Tibial nerve (tissue), 4 donors: ENCODE results near the gene MACF1. TPM values are rescaled to one million over a fixed set of nuclear protein-coding genes. Genes with fewer than 3 reads are reported as not detected.

Experiments used
- DNase-seq, 2 donors: peaks; one replicate each; pipeline ENCODE4 v3.0.0-alpha.2; 2019; ENCODE audit warnings: low spot score in 2 of 2
- H3K27ac ChIP-seq, 4 donors: fragments of 200-600 bp; sonication (generic) in 3 of 4; one replicate each; pipeline ENCODE4 v1.5.1; 2017 to 2019; ENCODE audit warnings: mild to moderate bottlenecking in 1 of 4
- H3K27me3 ChIP-seq, 2 donors: fragments of 200-600 bp; sonication (generic) in 1 of 2; one replicate each; pipeline versions ENCODE4 v1.5.1 to v1.6.0; 2017 to 2019
- H3K36me3 ChIP-seq, 3 donors: fragments of 200-600 bp; sonication (generic); one replicate each; pipeline ENCODE4 v1.5.1; 2018 to 2019
- H3K4me1 ChIP-seq, 4 donors: fragments of 200-600 bp; sonication (generic) in 3 of 4; one replicate each; pipeline ENCODE4 v1.5.1; 2017 to 2019
- H3K4me3 ChIP-seq, 4 donors: fragments of 200-600 bp; sonication (generic) in 3 of 4; one replicate each; pipeline ENCODE4 v1.5.1; 2017 to 2019; ENCODE audit warnings: mild to moderate bottlenecking in 1 of 4, moderate library complexity in 1 of 4
- H3K9me3 ChIP-seq, 4 donors: fragments of 200-600 bp; sonication (generic) in 3 of 4; one replicate each; pipeline ENCODE4 v1.5.1; 2017 to 2019
- EP300 ChIP-seq, 2 donors: sonication (generic); formaldehyde crosslinking; IDR thresholded peaks; one replicate each; pipeline ENCODE4 v1.6.1; 2017; ENCODE audit warnings: antibody characterized with exemption in 2 of 2, mild to moderate bottlenecking in 1 of 2
- POLR2A ChIP-seq, 2 donors: fragments of 450-650 bp; IDR thresholded peaks; one replicate each; pipeline ENCODE4 v1.6.1; 2017; ENCODE audit warnings: antibody characterized with exemption in 2 of 2, mild to moderate bottlenecking in 2 of 2, moderate library complexity in 2 of 2
- WGBS, 2 donors: methylation state at CpG; one replicate each; pipeline ENCODE4 v1.1.5; 2018; 5-methylcytosine and 5-hydroxymethylcytosine counted together
- total RNA-seq, 4 donors: library from RNA; depleted of rRNA; stranded (reverse); fragments of >200 nt; gene quantifications; one replicate each; pipeline ENCODE4 v1.1.0, GENCODE V29; 2016
- TF ChIP-seq, protein P1 (sequence below), 5 experiments: fragments of 200-600 bp in 3 of 5; fragments of 450-650 bp in 2 of 5; sonication (generic) in 3 of 5; IDR thresholded peaks; one replicate each; pipeline ENCODE4 v1.5.1; 2016 to 2019; ENCODE audit warnings: antibody characterized with exemption in 5 of 5, mild to moderate bottlenecking in 3 of 5, moderate library complexity in 2 of 5

MACF1 gene
- total RNA-seq, 4 donors from 2014 or later = 214 to 296 (median 244) TPM

DNA sequence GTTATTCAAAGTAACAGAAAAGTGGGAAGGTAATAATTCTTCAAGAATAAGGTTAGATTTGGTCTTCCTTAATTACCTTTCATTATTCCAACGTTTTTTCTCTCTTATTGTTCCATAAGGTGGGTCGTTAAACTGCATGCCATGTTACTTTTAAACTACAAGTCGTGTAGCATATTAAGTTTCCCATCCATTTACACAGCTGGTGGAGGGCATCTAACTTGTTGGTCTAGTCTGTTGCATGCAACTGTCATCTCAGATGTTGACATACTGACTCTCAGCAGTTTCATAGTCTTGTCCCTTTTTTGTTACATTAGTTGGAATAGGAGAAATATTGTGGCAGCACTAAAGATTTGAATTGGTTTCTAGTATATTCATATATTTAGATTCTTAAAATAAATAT lies 232.3 kb downstream of the MACF1 start:
- no peaks in the 10 kb centered on the region for H3K27me3 ChIP-seq
- H3K4me3 ChIP-seq = no peak overlapping the region
- H3K4me1 ChIP-seq = no peaks in the 10 kb centered on the region
- WGBS, 2 donors = 82 to 85% methylated on average over 3 of the region's 3 CpGs
- no peak overlapping the region for H3K27ac ChIP-seq
- no peak for DNase-seq
- TF ChIP-seq, protein P1, sequence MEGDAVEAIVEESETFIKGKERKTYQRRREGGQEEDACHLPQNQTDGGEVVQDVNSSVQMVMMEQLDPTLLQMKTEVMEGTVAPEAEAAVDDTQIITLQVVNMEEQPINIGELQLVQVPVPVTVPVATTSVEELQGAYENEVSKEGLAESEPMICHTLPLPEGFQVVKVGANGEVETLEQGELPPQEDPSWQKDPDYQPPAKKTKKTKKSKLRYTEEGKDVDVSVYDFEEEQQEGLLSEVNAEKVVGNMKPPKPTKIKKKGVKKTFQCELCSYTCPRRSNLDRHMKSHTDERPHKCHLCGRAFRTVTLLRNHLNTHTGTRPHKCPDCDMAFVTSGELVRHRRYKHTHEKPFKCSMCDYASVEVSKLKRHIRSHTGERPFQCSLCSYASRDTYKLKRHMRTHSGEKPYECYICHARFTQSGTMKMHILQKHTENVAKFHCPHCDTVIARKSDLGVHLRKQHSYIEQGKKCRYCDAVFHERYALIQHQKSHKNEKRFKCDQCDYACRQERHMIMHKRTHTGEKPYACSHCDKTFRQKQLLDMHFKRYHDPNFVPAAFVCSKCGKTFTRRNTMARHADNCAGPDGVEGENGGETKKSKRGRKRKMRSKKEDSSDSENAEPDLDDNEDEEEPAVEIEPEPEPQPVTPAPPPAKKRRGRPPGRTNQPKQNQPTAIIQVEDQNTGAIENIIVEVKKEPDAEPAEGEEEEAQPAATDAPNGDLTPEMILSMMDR (IDR thresholded peaks at IDR 0.05) = no peak
- TF ChIP-seq EP300 (IDR thresholded peaks at IDR 0.05) (no peak), POLR2A (IDR thresholded peaks at IDR 0.05) (no peak)
- no peaks in the 10 kb centered on the region for H3K9me3 ChIP-seq
- H3K36me3 ChIP-seq = peaks cover 0 to 99% (median 5%) of the 10 kb centered on the region in 3 donors

DNA sequence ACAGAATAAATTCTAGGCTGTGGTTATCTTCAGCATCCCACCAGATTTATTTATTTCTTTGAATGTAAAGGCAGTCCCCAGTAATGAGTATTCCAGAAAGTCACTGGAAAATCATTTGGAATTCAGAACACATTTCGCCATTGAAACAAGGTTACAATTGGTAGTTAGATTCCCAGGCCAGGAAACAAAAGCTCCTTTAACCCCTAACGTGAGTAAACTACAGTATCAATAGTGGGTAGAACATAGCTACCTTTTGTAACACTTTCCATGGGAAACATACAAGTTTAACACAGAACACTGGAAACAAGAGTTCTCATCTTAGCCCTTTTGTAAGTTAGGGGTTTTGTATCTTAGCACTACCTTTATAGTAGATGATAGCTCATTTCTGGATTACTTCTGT lies 233.5 kb downstream of the MACF1 start:
- 62 to 63% methylated on average over 2 of the region's 2 CpGs for WGBS, 2 donors
- DNase-seq = no peak
- Histone ChIP-seq H3K27ac (no peak overlapping the region), H3K4me3 (no peak overlapping the region), H3K4me1 (no peaks in the 10 kb centered on the region), H3K27me3 (no peaks in the 10 kb centered on the region), H3K36me3 (peaks cover 2 to 99% (median 15%) of the 10 kb centered on the region in 3 donors), H3K9me3 (no peaks in the 10 kb centered on the region)
- TF ChIP-seq, protein P1 (IDR thresholded peaks at IDR 0.05) = no peak
- TF ChIP-seq POLR2A (IDR thresholded peaks at IDR 0.05) (no peak), EP300 (IDR thresholded peaks at IDR 0.05) (no peak)

GRCh38 chr1:39440856-39441255 lies 236.4 kb downstream of the MACF1 start:
- no peak for DNase-seq
- Histone ChIP-seq H3K27ac (no peak overlapping the region), H3K4me3 (no peak overlapping the region), H3K4me1 (no peaks in the 10 kb centered on the region), H3K36me3 (peaks cover 2 to 100% (median 15%) of the 10 kb centered on the region in 3 donors), H3K9me3 (no peaks in the 10 kb centered on the region), H3K27me3 (no peaks in the 10 kb centered on the region)
- TF ChIP-seq EP300 (IDR thresholded peaks at IDR 0.05) (no peak), POLR2A (IDR thresholded peaks at IDR 0.05) (no peak)
- TF ChIP-seq, protein P1 (IDR thresholded peaks at IDR 0.05) = no peak
- 81 to 83% methylated on average over 2 of the region's 2 CpGs for WGBS, 2 donors

DNA sequence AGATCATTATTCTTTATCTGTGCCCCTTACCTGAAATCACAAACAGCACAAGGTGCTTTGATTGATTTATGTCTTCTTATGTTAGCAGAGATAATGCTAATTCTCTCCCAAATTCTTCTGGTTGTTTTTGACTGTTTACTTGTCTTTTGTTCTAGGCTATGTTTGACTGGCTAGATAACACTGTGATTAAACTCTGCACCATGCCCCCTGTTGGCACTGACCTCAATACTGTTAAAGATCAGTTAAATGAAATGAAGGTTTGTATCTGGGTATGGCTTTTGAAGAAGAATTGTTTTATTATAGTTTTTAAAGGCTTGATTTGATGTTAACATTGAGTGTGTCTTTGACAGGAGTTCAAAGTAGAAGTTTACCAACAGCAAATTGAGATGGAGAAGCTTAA lies 237.3 kb downstream of the MACF1 start:
- TF ChIP-seq POLR2A (IDR thresholded peaks at IDR 0.05) = no peak
- no peak for TF ChIP-seq EP300 (IDR thresholded peaks at IDR 0.05)
- TF ChIP-seq, protein P1 (IDR thresholded peaks at IDR 0.05) = no peak

DNA sequence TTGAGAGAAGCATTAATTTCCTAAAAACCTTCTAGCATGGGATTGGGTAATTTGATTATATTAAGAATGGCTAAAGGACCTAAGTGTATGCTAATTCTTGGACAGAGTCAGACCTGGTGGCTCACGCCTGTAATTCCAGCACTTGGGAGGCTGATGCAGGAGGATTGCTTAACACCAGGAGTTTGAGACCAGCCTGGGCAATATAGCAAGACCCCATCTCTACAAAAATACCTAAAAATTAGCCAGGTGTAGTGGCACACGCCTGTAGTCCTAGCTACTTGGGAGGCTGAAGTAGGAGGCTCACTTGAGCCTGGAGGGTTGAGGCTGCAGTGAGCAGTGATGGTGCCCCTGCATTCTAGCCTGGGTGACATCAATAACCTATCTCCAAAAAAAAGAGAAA lies 241.1 kb downstream of the MACF1 start:
- Histone ChIP-seq H3K36me3 (peaks cover 2 to 99% (median 21%) of the 10 kb centered on the region in 3 donors), H3K27ac (no peak overlapping the region), H3K27me3 (no peaks in the 10 kb centered on the region), H3K9me3 (no peaks in the 10 kb centered on the region), H3K4me3 (no peak overlapping the region), H3K4me1 (no peaks in the 10 kb centered on the region)
- WGBS, 2 donors = 95 to 98% methylated on average over 2 of the region's 2 CpGs
- DNase-seq = no peak
- TF ChIP-seq, protein P1 (IDR thresholded peaks at IDR 0.05) = no peak
- TF ChIP-seq EP300 (IDR thresholded peaks at IDR 0.05) = no peak
- TF ChIP-seq POLR2A (IDR thresholded peaks at IDR 0.05) = no peak

More for the DNA sequence above, 237.3 kb downstream of the MACF1 start:
- Histone ChIP-seq H3K27ac (no peak overlapping the region), H3K36me3 (peaks cover 2 to 99% (median 15%) of the 10 kb centered on the region in 3 donors), H3K4me1 (no peaks in the 10 kb centered on the region), H3K27me3 (no peaks in the 10 kb centered on the region), H3K9me3 (no peaks in the 10 kb centered on the region), H3K4me3 (no peak overlapping the region)
- no peak for DNase-seq
